WTC11 (cell line): Measurements from ENCODE around the gene ADAMTSL5. TPM values are rescaled to one million over a fixed set of nuclear protein-coding genes. Genes with fewer than 3 reads are reported as not detected.

ENCODE experiments used
- ATAC-seq: fragments of 200-7000 bp; cut with Tn5 transposase; 2 replicates; pipeline ENCODE4 v1.10.0; 2021; ENCODE audit warnings: mild to moderate bottlenecking, moderate library complexity
- CTCF ChIA-PET: fragments of 300-600 bp; sonication (Branson Sonifier 250); formaldehyde crosslinking; loops from one replicate; lab custom pipeline; 2021; ENCODE audit warnings: antibody characterized with exemption; lab: Charles Lee
- POLR2A ChIA-PET: fragments of 350-600 bp; sonication (Branson Sonifier 250); formaldehyde crosslinking; loops from one replicate; lab custom pipeline; 2021; ENCODE audit warnings: antibody characterized with exemption; lab: Charles Lee
- DNase-seq: peaks from one replicate; pipeline ENCODE4 v3.0.0; 2021; ENCODE audit warnings: low spot score
- H3K27ac Mint-ChIP-seq: 2 replicates; pipeline ENCODE4 v1.8.0; 2021; ENCODE audit warnings: mixed read lengths
- H3K27me3 Mint-ChIP-seq: 2 replicates; pipeline ENCODE4 v1.8.0; 2021; ENCODE audit warnings: low read depth, mild to moderate bottlenecking, moderate library complexity, mixed read lengths
- H3K36me3 Mint-ChIP-seq: 2 replicates; pipeline ENCODE4 v1.8.0; 2021; ENCODE audit warnings: mixed read lengths
- H3K4me1 Mint-ChIP-seq: 2 replicates; pipeline ENCODE4 v1.8.0; 2022; ENCODE audit warnings: mixed read lengths
- H3K4me3 Mint-ChIP-seq: 2 replicates; pipeline ENCODE4 v1.8.0; 2021; ENCODE audit warnings: mild to moderate bottlenecking, moderate library complexity, mixed read lengths
- H3K9me3 Mint-ChIP-seq: 2 replicates; pipeline ENCODE4 v1.8.0; 2021; ENCODE audit warnings: mixed read lengths
- AR ChIP-seq: fragments of 250-450 bp; sonication (Bioruptor Pico); IDR thresholded peaks from 2 replicates; pipeline ENCODE4 v1.9.0; 2021; ENCODE audit warnings: mild to moderate bottlenecking
- ATF3 ChIP-seq: sonication (generic); formaldehyde crosslinking; conservative IDR thresholded peaks from 2 replicates; pipeline ENCODE4 v1.8.1; 2022; ENCODE audit warnings: mild to moderate bottlenecking, missing genetic modification reagents
- E2F4 ChIP-seq: sonication (generic); formaldehyde crosslinking; IDR thresholded peaks from 2 replicates; pipeline ENCODE4 v1.8.1; 2022; ENCODE audit warnings: low read depth, mild to moderate bottlenecking, moderate library complexity, missing genetic modification reagents, borderline replicate concordance
- FOXK1 ChIP-seq: sonication (generic); formaldehyde crosslinking; IDR thresholded peaks from 2 replicates; pipeline ENCODE4 v1.8.0; 2022; ENCODE audit warnings: mild to moderate bottlenecking, moderate library complexity, missing genetic modification reagents
- MAX ChIP-seq: sonication (generic); formaldehyde crosslinking; IDR thresholded peaks from 2 replicates; pipeline ENCODE4 v1.8.0; 2022; ENCODE audit warnings: mild to moderate bottlenecking, missing genetic modification reagents
- PRRX2 ChIP-seq: fragments of 250-450 bp; sonication (Bioruptor Pico); IDR thresholded peaks from 2 replicates; pipeline ENCODE4 v1.8.0; 2021; ENCODE audit warnings: mild to moderate bottlenecking
- RORB ChIP-seq: fragments of 250-450 bp; sonication (Bioruptor Pico); IDR thresholded peaks from 2 replicates; pipeline ENCODE4 v1.9.0; 2021; ENCODE audit warnings: mild to moderate bottlenecking
- SMAD3 ChIP-seq: sonication (generic); formaldehyde crosslinking; IDR thresholded peaks from 2 replicates; pipeline ENCODE4 v1.8.0; 2022; ENCODE audit warnings: missing genetic modification reagents, mild to moderate bottlenecking, borderline replicate concordance
- TEAD4 ChIP-seq: sonication (generic); formaldehyde crosslinking; IDR thresholded peaks from 2 replicates; pipeline ENCODE4 v1.8.0; 2022; ENCODE audit warnings: mild to moderate bottlenecking, missing genetic modification reagents
- USF1 ChIP-seq: sonication (generic); formaldehyde crosslinking; IDR thresholded peaks from 2 replicates; pipeline ENCODE4 v1.8.0; 2022; ENCODE audit warnings: mild to moderate bottlenecking, missing genetic modification reagents
- total RNA-seq: library from RNA; stranded (reverse); gene quantifications from 3 replicates; pipeline ENCODE4 v1.2.3, GENCODE V29; 2021
- TF ChIP-seq, protein P1 (sequence below): sonication (generic); formaldehyde crosslinking; IDR thresholded peaks from 2 replicates; pipeline ENCODE4 v1.8.0; 2022; ENCODE audit warnings: missing genetic modification reagents

The ADAMTSL5 gene
- total RNA-seq, 1 experiment from 2014 or later, result 1.5 TPM

- TF ChIP-seq USF1 (CRISPR knock-in tag), result no peak
- no peak for TF ChIP-seq PRRX2
- no peak for TF ChIP-seq E2F4 (CRISPR knock-in tag)
- TF ChIP-seq FOXK1 (CRISPR knock-in tag), result no peak
Observed at GRCh38 chr19:1475751-1476437, 36.9 kb downstream of the ADAMTSL5 start (continued).

DNA sequence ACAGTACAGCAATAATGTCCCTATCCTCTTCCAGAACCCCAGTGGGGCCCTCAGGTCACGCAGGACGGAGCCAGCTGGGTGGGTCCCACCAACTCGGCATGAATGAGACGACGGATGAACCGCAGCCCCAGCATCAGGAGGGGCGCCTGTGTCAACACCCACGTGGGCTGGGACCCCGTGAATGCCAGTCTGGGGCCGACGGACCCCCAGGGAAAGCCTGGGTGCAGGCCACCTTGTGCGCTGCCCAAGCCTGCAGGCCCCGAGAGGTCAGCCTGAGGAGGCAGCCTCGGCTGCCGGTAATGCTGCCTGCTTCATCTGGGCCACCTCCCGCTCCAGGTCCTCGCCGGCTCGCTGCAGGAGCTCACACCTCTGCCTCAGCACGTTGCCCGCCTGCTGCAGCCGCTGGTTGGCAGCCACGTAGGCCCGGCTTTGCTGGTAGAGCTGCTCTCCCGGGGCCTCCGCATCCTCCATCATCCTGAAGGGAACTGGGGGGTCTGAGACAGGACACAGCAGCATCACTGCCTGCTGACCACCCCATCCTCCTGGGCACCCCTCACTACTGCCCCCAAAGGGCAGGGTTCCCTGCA lies 38.0 kb downstream of the ADAMTSL5 start:
- peaks cover 28% of the 10 kb centered on the region for H3K27me3 Mint-ChIP-seq
- H3K36me3 Mint-ChIP-seq, result peaks cover 4% of the 10 kb centered on the region
- H3K4me1 Mint-ChIP-seq, result peaks cover 12% of the 10 kb centered on the region; the same call in 1 of the 2 replicates
- ChIA-PET CTCF (interaction anchor here (1.0 to 2.6 kb wide), 3 partner anchors 9 to 30 kb away, joined by 4 to 16 read pairs (median 15); no protein-coding TSS in a partner anchor), POLR2A (interaction anchor here (0.6 kb wide), 1 partner anchor 24 kb away, joined by 3 read pairs; no protein-coding TSS in a partner anchor)
- no peak for TF ChIP-seq MAX (CRISPR knock-in tag)
- TF ChIP-seq, protein P1, sequence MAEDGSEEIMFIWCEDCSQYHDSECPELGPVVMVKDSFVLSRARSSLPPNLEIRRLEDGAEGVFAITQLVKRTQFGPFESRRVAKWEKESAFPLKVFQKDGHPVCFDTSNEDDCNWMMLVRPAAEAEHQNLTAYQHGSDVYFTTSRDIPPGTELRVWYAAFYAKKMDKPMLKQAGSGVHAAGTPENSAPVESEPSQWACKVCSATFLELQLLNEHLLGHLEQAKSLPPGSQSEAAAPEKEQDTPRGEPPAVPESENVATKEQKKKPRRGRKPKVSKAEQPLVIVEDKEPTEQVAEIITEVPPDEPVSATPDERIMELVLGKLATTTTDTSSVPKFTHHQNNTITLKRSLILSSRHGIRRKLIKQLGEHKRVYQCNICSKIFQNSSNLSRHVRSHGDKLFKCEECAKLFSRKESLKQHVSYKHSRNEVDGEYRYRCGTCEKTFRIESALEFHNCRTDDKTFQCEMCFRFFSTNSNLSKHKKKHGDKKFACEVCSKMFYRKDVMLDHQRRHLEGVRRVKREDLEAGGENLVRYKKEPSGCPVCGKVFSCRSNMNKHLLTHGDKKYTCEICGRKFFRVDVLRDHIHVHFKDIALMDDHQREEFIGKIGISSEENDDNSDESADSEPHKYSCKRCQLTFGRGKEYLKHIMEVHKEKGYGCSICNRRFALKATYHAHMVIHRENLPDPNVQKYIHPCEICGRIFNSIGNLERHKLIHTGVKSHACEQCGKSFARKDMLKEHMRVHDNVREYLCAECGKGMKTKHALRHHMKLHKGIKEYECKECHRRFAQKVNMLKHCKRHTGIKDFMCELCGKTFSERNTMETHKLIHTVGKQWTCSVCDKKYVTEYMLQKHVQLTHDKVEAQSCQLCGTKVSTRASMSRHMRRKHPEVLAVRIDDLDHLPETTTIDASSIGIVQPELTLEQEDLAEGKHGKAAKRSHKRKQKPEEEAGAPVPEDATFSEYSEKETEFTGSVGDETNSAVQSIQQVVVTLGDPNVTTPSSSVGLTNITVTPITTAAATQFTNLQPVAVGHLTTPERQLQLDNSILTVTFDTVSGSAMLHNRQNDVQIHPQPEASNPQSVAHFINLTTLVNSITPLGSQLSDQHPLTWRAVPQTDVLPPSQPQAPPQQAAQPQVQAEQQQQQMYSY (CRISPR knock-in tag), result 0 out of 2 replicates have a peak, but pooled peaks have one; percentile 40
- DNase-seq (no peak), ATAC-seq (no peak)
- no peaks in the 10 kb centered on the region for H3K9me3 Mint-ChIP-seq
- H3K27ac Mint-ChIP-seq, result no peak overlapping the region
- no peak overlapping the region for H3K4me3 Mint-ChIP-seq

DNA sequence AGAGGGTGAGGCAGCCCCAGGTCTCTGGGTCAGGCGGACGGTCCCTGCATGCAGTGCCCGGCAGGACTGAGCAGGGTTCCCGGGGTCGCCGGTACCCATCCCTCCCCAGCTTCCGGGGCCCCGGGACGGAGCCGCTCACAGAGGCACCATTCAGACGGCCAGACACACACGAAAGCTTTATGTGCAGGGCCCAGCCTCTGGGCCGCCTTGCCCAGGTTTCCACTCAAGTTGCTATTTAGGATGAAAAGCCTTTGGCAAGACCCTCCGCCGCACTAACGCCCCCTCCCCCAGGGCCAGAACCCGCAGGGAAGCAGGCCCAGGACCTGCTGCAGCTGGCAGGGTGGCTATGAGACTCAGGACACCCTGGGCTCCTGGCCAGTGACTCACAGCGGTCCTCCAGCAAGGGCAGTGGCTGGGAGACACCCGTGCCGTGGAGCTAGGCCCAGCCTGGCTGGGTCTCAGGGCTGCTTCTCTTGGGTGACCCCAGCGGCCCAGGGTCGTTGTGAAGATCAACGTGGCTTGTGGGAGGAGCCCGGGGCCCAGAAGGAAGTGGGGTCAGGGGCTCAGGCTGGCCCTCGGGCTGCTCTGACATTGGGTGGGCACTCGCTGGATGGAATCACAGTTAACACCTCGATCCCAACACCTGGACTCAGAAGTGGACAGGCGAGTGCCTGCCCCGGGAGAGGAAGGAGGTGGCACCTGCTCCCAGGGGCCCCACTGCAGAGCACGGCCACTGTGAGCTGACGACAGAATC lies 38.6 kb downstream of the ADAMTSL5 start:
- peaks cover 4% of the 10 kb centered on the region for H3K36me3 Mint-ChIP-seq
- CTCF ChIA-PET, result interaction anchor here (1.1 to 2.6 kb wide), 3 partner anchors 8 to 29 kb away, joined by 3 to 16 read pairs (median 15); no protein-coding TSS in a partner anchor
- DNase-seq (peak; percentile 11), ATAC-seq (no peak)
- H3K4me3 Mint-ChIP-seq, result no peak overlapping the region
- TF ChIP-seq TEAD4 (CRISPR knock-in tag) (no peak), SMAD3 (CRISPR knock-in tag) (no peak), ATF3 (CRISPR knock-in tag) (no peak), AR (CRISPR knock-in tag) (no peak), RORB (no peak)
- POLR2A ChIA-PET, result interaction anchor here (0.6 to 1.1 kb wide), 3 partner anchors 23 to 30 kb away, joined by 3 read pairs; no protein-coding TSS in a partner anchor
- peaks cover 29% of the 10 kb centered on the region for H3K27me3 Mint-ChIP-seq
- H3K4me1 Mint-ChIP-seq, result peaks cover 11% of the 10 kb centered on the region; the same call in 1 of the 2 replicates
- H3K9me3 Mint-ChIP-seq, result no peaks in the 10 kb centered on the region
- H3K27ac Mint-ChIP-seq, result no peak overlapping the region
